H1 (cell line): Measurements from ENCODE around the gene CRTC3. TPM values are rescaled to one million over a fixed set of nuclear protein-coding genes. Genes with fewer than 3 reads are reported as not detected.

ENCODE experiments used
- JUND ChIP-seq: IDR thresholded peaks from 2 replicates; pipeline ENCODE4 v1.6.1; 2011; ENCODE audit warnings: mild to moderate bottlenecking, improper control_type of control experiment, low read length
- polyA plus RNA-seq, 7 experiments: library from polyadenylated mRNA; depleted of rRNA in 3 of 7; stranded (reverse) in 5 of 7; unstranded in 2 of 7; fragments of >200 nt in 5 of 7; fragments of 200-250 nt in 2 of 7; gene quantifications; 1 replicate in 5 of 7; 2 replicates in 1 of 7; 4 replicates in 1 of 7; pipeline versions ENCODE4 v1.2.1 to v1.2.3, GENCODE V29; 2011 to 2013; ENCODE audit warnings: missing spikeins in 2 of 7, mixed read lengths in 2 of 7
- total RNA-seq: library from RNA; stranded (reverse); fragmentation: NEBNext Ultra II Directional; extraction: Animal tissue kit (Norgen Biotek cat#: 25700); gene quantifications from 2 replicates; pipeline ENCODE4 v1.2.1, GENCODE V29; 2021
- TF ChIP-seq, protein P1 (sequence below): fragments of 300-600 bp; sonication (generic); IDR thresholded peaks from 2 replicates; pipeline ENCODE4 v1.7.1; 2012; ENCODE audit warnings: low read length, moderate library complexity, mild to moderate bottlenecking, inconsistent platforms; ENCODE audit not compliant: insufficient replicate concordance

Gene CRTC3
- total and polyA plus RNA-seq, 2 of the 8 experiments (the other 6 are each of a cell fraction or from before 2014, with no cell fraction given) = 5.0 to 5.3 TPM

DNA sequence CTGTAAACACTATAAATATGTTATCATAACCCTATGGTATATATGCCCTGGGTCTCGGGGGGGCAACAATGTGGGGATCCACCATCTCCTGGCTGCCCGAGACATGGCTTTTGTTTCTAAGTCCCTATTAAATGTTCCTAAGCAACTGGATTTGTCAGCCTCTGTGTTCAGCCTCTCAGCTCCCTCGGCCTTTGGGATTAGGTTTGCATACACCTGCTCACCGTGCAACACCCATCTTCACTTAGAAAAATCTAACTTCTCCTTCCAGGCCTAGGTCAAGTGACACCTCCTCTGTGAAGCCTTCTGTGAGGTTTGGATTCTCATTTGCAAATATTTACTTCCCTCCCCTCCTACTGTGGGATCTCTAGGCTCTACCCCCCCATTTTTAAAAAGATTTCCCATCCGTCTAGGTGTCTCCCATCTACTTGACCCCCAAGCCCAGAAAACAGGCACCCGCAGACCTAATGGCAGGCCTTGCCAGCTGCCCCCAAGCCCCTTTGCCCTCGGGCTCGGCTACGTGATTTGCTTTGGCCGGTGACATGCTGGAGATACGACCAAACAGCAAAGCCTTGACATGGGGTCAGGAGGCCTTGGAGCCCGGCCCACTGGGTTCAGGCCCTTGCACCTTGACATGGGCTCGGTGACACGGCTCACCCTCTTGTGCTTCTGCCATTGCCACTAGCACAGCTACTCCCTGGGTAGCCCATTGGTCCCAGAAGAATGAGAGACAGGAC lies 121.4 kb downstream of the CRTC3 start (continued):
- TF ChIP-seq, protein P1, sequence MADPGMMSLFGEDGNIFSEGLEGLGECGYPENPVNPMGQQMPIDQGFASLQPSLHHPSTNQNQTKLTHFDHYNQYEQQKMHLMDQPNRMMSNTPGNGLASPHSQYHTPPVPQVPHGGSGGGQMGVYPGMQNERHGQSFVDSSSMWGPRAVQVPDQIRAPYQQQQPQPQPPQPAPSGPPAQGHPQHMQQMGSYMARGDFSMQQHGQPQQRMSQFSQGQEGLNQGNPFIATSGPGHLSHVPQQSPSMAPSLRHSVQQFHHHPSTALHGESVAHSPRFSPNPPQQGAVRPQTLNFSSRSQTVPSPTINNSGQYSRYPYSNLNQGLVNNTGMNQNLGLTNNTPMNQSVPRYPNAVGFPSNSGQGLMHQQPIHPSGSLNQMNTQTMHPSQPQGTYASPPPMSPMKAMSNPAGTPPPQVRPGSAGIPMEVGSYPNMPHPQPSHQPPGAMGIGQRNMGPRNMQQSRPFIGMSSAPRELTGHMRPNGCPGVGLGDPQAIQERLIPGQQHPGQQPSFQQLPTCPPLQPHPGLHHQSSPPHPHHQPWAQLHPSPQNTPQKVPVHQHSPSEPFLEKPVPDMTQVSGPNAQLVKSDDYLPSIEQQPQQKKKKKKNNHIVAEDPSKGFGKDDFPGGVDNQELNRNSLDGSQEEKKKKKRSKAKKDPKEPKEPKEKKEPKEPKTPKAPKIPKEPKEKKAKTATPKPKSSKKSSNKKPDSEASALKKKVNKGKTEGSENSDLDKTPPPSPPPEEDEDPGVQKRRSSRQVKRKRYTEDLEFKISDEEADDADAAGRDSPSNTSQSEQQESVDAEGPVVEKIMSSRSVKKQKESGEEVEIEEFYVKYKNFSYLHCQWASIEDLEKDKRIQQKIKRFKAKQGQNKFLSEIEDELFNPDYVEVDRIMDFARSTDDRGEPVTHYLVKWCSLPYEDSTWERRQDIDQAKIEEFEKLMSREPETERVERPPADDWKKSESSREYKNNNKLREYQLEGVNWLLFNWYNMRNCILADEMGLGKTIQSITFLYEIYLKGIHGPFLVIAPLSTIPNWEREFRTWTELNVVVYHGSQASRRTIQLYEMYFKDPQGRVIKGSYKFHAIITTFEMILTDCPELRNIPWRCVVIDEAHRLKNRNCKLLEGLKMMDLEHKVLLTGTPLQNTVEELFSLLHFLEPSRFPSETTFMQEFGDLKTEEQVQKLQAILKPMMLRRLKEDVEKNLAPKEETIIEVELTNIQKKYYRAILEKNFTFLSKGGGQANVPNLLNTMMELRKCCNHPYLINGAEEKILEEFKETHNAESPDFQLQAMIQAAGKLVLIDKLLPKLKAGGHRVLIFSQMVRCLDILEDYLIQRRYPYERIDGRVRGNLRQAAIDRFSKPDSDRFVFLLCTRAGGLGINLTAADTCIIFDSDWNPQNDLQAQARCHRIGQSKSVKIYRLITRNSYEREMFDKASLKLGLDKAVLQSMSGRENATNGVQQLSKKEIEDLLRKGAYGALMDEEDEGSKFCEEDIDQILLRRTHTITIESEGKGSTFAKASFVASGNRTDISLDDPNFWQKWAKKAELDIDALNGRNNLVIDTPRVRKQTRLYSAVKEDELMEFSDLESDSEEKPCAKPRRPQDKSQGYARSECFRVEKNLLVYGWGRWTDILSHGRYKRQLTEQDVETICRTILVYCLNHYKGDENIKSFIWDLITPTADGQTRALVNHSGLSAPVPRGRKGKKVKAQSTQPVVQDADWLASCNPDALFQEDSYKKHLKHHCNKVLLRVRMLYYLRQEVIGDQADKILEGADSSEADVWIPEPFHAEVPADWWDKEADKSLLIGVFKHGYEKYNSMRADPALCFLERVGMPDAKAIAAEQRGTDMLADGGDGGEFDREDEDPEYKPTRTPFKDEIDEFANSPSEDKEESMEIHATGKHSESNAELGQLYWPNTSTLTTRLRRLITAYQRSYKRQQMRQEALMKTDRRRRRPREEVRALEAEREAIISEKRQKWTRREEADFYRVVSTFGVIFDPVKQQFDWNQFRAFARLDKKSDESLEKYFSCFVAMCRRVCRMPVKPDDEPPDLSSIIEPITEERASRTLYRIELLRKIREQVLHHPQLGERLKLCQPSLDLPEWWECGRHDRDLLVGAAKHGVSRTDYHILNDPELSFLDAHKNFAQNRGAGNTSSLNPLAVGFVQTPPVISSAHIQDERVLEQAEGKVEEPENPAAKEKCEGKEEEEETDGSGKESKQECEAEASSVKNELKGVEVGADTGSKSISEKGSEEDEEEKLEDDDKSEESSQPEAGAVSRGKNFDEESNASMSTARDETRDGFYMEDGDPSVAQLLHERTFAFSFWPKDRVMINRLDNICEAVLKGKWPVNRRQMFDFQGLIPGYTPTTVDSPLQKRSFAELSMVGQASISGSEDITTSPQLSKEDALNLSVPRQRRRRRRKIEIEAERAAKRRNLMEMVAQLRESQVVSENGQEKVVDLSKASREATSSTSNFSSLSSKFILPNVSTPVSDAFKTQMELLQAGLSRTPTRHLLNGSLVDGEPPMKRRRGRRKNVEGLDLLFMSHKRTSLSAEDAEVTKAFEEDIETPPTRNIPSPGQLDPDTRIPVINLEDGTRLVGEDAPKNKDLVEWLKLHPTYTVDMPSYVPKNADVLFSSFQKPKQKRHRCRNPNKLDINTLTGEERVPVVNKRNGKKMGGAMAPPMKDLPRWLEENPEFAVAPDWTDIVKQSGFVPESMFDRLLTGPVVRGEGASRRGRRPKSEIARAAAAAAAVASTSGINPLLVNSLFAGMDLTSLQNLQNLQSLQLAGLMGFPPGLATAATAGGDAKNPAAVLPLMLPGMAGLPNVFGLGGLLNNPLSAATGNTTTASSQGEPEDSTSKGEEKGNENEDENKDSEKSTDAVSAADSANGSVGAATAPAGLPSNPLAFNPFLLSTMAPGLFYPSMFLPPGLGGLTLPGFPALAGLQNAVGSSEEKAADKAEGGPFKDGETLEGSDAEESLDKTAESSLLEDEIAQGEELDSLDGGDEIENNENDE = no peak
- TF ChIP-seq JUND = no peak
